Activated CD8-positive, alpha-beta memory T cell treated with anti-CD3 and anti-CD28 coated beads, Interleukin-2, amount 50 U/mL, for 24 hours (primary cell): ENCODE data around the gene HIF3A.
"Not testable (repeated sequence)": the region's sequence is repeated elsewhere in the genome, so short reads cannot be mapped to it uniquely, and the experiment has no call there.

ENCODE experiments used
- DNase-seq: peaks from one replicate; pipeline ENCODE4 v3.0.0-alpha.2; 2020; ENCODE audit errors: extremely low read depth

Gene HIF3A

GRCh38 chr19:46294494-46294893 lies 2.3 kb upstream of the HIF3A start:
- no peak for DNase-seq

GRCh38 chr19:46295401-46296201 lies 1.2 kb upstream of the HIF3A start:
- no peak for DNase-seq

- DNase-seq = no peak
Measured at GRCh38 chr19:46296202-46296480, 701 bp upstream of the HIF3A start.

- DNase-seq = no peak
Measured at GRCh38 chr19:46297700-46298478, 1.0 kb downstream of the HIF3A start.

- no peak for DNase-seq
Measured at GRCh38 chr19:46298479-46299003, 1.7 kb downstream of the HIF3A start.

GRCh38 chr19:46299004-46299509 lies 2.2 kb downstream of the HIF3A start:
- DNase-seq = no peak

- DNase-seq = no peak
Measured at GRCh38 chr19:46299695-46300094, 2.9 kb downstream of the HIF3A start.

GRCh38 chr19:46303322-46303690 lies 6.5 kb downstream of the HIF3A start:
- DNase-seq = no peak

GRCh38 chr19:46303691-46304397 lies 7.0 kb downstream of the HIF3A start:
- no peak for DNase-seq

- DNase-seq = no peak
Measured at GRCh38 chr19:46306501-46306900, 9.7 kb downstream of the HIF3A start.

GRCh38 chr19:46308510-46308909 lies 11.7 kb downstream of the HIF3A start:
- no peak for DNase-seq

GRCh38 chr19:46309056-46309455 lies 12.2 kb downstream of the HIF3A start:
- DNase-seq = no peak

- DNase-seq = no peak
Measured at GRCh38 chr19:46311444-46311843, 14.6 kb downstream of the HIF3A start.

GRCh38 chr19:46313540-46314469 lies 17.0 kb downstream of the HIF3A start:
- DNase-seq = not testable (repeated sequence)

GRCh38 chr19:46317339-46317738 lies 20.5 kb downstream of the HIF3A start:
- DNase-seq = no peak

- DNase-seq = no peak
Measured at GRCh38 chr19:46319613-46320012, 22.8 kb downstream of the HIF3A start.

GRCh38 chr19:46320559-46320958 lies 23.7 kb downstream of the HIF3A start:
- no peak for DNase-seq

GRCh38 chr19:46321653-46322052 lies 24.8 kb downstream of the HIF3A start:
- DNase-seq = no peak

GRCh38 chr19:46323227-46323626 lies 26.4 kb downstream of the HIF3A start:
- not testable (repeated sequence) for DNase-seq

GRCh38 chr19:46324277-46324676 lies 27.4 kb downstream of the HIF3A start:
- DNase-seq = no peak

GRCh38 chr19:46326608-46327007 lies 29.8 kb downstream of the HIF3A start:
- DNase-seq = no peak
